ENCODE results near the gene BCL2A1. TPM values are rescaled to one million over a fixed set of nuclear protein-coding genes. Genes with fewer than 3 reads are reported as not detected.
"Not testable (repeated sequence)": the region's sequence is repeated elsewhere in the genome, so short reads cannot be mapped to it uniquely, and the experiment has no call there.

The BCL2A1 gene
- total RNA-seq, 1 experiment from 2014 or later: 16.9 TPM

DNA sequence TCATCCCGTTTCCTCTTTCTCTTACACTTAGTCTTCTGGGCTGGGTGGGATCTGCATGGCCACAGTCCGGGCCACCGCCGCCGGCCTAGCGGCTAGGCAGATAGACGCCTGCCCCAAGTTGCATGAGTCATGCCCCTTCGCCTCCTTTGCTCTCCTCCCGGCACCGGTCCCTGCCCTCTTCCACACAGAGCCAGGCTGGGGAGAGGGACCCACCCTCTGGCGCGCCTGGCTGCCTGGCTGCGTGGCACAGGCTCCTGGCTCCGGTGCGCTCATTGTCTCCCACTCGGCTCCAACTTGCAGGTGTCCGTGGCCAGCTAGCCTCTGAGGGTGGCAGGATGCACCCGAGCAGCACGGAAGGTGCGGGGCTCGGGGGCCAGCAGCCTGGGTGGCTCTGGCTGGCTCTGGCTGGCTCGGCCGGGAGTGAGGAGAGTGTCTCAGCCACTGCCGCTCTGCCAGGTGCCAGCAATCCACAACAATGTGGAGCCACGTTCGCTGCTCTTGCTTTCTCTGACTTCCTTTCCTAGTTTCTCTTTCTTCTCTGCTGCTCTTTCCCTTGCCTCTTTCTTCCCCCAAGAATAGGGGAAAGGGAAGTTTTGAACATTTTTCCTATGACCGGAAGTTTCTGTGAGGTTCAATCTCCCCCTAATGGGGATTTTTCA is 51.8 kb downstream of the BCL2A1 start:
- H3K36me3 ChIP-seq (ENCODE audit: low read depth, low read length): peaks cover 73% of the 10 kb centered on the region
- BruUV-seq (replicated peaks): no TSS peak

GRCh38 chr15:79918278-79918677 is 52.7 kb downstream of the BCL2A1 start:
- BruUV-seq (replicated peaks): no TSS peak
- no peak overlapping the region for H3K4me2 ChIP-seq (ENCODE audit: low read length)
- no peaks in the 10 kb centered on the region for H3K4me1 ChIP-seq (ENCODE audit: insufficient read depth, low read length)
- peaks cover 28% of the 10 kb centered on the region for H3K79me2 ChIP-seq (ENCODE audit: low read length)
- H3K9me2 ChIP-seq (replicated peaks; ENCODE audit: low read length): no peaks in the 10 kb centered on the region
- peaks cover 36% of the 10 kb centered on the region for H3K9me3 ChIP-seq (ENCODE audit: low read length)
- no peak overlapping the region for H3K27ac ChIP-seq (ENCODE audit: low read length)
- ChIA-PET POLR2A (ENCODE audit: unreplicated experiment) (no interaction called here), CTCF (no interaction called here)
- no peak overlapping the region for H3K4me3 ChIP-seq (ENCODE audit: low read length)
- TF ChIP-seq EZH2phosphoT487 (IDR thresholded peaks at IDR 0.05; ENCODE audit: borderline replicate concordance, low read length) (no peak), CTCF (conservative IDR thresholded peaks at IDR 0.05; ENCODE audit: low read depth, low read length) (no peak), EZH2 (IDR thresholded peaks at IDR 0.05; ENCODE audit: low read length, unreplicated experiment) (no peak)
- no peak overlapping the region for H3K9ac ChIP-seq (ENCODE audit: low read length)
- peaks cover 81% of the 10 kb centered on the region for H3K36me3 ChIP-seq (ENCODE audit: low read depth, low read length)
- ATAC-seq: no peak
- H3K27me3 ChIP-seq (ENCODE audit: low read length): no peaks in the 10 kb centered on the region
- DNase-seq: no peak
- H2AFZ ChIP-seq (ENCODE audit: low read length): no peak overlapping the region
- no peaks in the 10 kb centered on the region for H3F3A ChIP-seq (ENCODE audit: low read length, unreplicated experiment)
- no peaks in the 10 kb centered on the region for H4K20me1 ChIP-seq (ENCODE audit: low read length)
- intact Hi-C loops (cut with micrococcal nuclease): no loop called here

More for the DNA sequence above, 51.8 kb downstream of the BCL2A1 start:
- 0 out of 2 replicates have a peak, but pooled peaks cover under 1% of the 10 kb centered on the region for H3K4me1 ChIP-seq (ENCODE audit: insufficient read depth, low read length)
- TF ChIP-seq CTCF (conservative IDR thresholded peaks at IDR 0.05; ENCODE audit: low read depth, low read length) (no peak), EZH2phosphoT487 (IDR thresholded peaks at IDR 0.05; ENCODE audit: borderline replicate concordance, low read length) (no peak), EZH2 (IDR thresholded peaks at IDR 0.05; ENCODE audit: low read length, unreplicated experiment) (no peak)
- no peak overlapping the region for H3K4me3 ChIP-seq (ENCODE audit: low read length)
- peaks cover 30% of the 10 kb centered on the region for H3K79me2 ChIP-seq (ENCODE audit: low read length)
- H3K9me3 ChIP-seq (ENCODE audit: low read length): peaks cover 30% of the 10 kb centered on the region
- no peak overlapping the region for H3K4me2 ChIP-seq (ENCODE audit: low read length)
- CTCF ChIA-PET: no interaction called here
- no peaks in the 10 kb centered on the region for H3F3A ChIP-seq (ENCODE audit: low read length, unreplicated experiment)
- POLR2A ChIA-PET (ENCODE audit: unreplicated experiment): no interaction called here
- H3K27ac ChIP-seq (ENCODE audit: low read length): no peak overlapping the region
- DNase-seq (no peak), ATAC-seq (no peak)
- no peaks in the 10 kb centered on the region for H4K20me1 ChIP-seq (ENCODE audit: low read length)
- no peaks in the 10 kb centered on the region for H3K9me2 ChIP-seq (replicated peaks; ENCODE audit: low read length)
- H2AFZ ChIP-seq (ENCODE audit: low read length): no peak overlapping the region
- H3K9ac ChIP-seq (ENCODE audit: low read length): no peak overlapping the region
- H3K27me3 ChIP-seq (ENCODE audit: low read length): no peaks in the 10 kb centered on the region
- intact Hi-C loops (cut with micrococcal nuclease): no loop called here

DNA sequence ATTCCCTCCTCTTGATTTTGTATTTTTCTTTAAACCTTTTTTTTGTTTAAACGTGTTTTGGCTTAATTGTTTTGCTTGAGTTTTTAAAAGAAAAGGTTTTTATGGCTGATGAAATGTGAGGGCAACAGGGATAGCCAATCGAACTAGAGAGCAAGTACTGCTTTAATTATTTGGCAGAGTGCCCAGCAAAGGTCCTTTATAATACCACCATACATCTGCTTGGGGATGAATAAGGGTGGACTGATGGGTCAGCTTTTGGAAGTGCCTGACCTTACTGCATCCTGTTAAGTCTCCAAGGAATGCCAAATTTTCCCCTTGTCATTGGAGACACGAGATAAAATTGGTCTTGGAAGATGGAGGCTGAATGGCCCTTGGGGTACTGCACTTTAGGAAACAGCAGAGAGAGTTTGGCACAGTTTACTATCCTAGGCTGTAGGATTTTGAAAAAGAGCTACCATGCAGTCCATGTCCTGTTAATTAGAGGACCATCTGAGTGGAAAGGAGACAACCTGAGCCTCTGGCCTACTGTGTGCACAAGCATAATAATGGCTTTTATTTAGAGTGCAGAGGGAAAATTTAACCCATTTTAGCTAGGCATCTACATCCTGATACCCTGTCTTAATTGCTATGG is 54.4 kb downstream of the BCL2A1 start:
- Histone ChIP-seq H3K4me3 (ENCODE audit: low read length) (no peak overlapping the region), H2AFZ (ENCODE audit: low read length) (no peak overlapping the region), H3K9me3 (ENCODE audit: low read length) (peaks cover 31% of the 10 kb centered on the region), H3K9me2 (replicated peaks; ENCODE audit: low read length) (no peaks in the 10 kb centered on the region), H3K9ac (ENCODE audit: low read length) (no peak overlapping the region), H3K79me2 (ENCODE audit: low read length) (peaks cover 11% of the 10 kb centered on the region), H3K27me3 (ENCODE audit: low read length) (no peaks in the 10 kb centered on the region), H3K4me2 (ENCODE audit: low read length) (no peak overlapping the region), H3K27ac (ENCODE audit: low read length) (no peak overlapping the region), H3F3A (ENCODE audit: low read length, unreplicated experiment) (no peaks in the 10 kb centered on the region), H4K20me1 (ENCODE audit: low read length) (no peaks in the 10 kb centered on the region), H3K4me1 (ENCODE audit: insufficient read depth, low read length) (no peaks in the 10 kb centered on the region), H3K36me3 (ENCODE audit: low read depth, low read length) (peaks cover 83% of the 10 kb centered on the region)
- TF ChIP-seq EZH2phosphoT487 (IDR thresholded peaks at IDR 0.05; ENCODE audit: borderline replicate concordance, low read length) (no peak), CTCF (conservative IDR thresholded peaks at IDR 0.05; ENCODE audit: low read depth, low read length) (no peak), EZH2 (IDR thresholded peaks at IDR 0.05; ENCODE audit: low read length, unreplicated experiment) (no peak)
- BruUV-seq (replicated peaks): no TSS peak
- intact Hi-C loops (cut with micrococcal nuclease): no loop called here
- ChIA-PET CTCF (no interaction called here), POLR2A (ENCODE audit: unreplicated experiment) (no interaction called here)
- DNase-seq (no peak), ATAC-seq (no peak)

- DNase-seq; CTCF ChIA-PET; H3K4me2 ChIP-seq (ENCODE audit: low read length); H3F3A ChIP-seq (ENCODE audit: low read length, unreplicated experiment); H3K27ac ChIP-seq (ENCODE audit: low read length); intact Hi-C loops (cut with micrococcal nuclease); H3K4me3 ChIP-seq (ENCODE audit: low read length); H3K79me2 ChIP-seq (ENCODE audit: low read length); POLR2A ChIA-PET (ENCODE audit: unreplicated experiment); H3K27me3 ChIP-seq (ENCODE audit: low read length); H4K20me1 ChIP-seq (ENCODE audit: low read length); H3K9ac ChIP-seq (ENCODE audit: low read length); BruUV-seq (replicated peaks); H3K9me2 ChIP-seq (replicated peaks; ENCODE audit: low read length); H3K4me1 ChIP-seq (ENCODE audit: insufficient read depth, low read length); H2AFZ ChIP-seq (ENCODE audit: low read length); ATAC-seq: not testable (repeated sequence)
- H3K9me3 ChIP-seq (ENCODE audit: low read length): peaks cover 27% of the 10 kb centered on the region
- peaks cover 77% of the 10 kb centered on the region for H3K36me3 ChIP-seq (ENCODE audit: low read depth, low read length)
These were observed 55.1 kb downstream of the BCL2A1 start for GRCh38 chr15:79915776-79916501.
